HG03196 (cell line): ENCODE measurements around the gene TRAF7.
"Not testable (repeated sequence)": the region's sequence is repeated elsewhere in the genome, so short reads cannot be mapped to it uniquely, and the experiment has no call there.

Experiments
- ATAC-seq: cut with Tn5 transposase; IDR thresholded peaks from one replicate; pipeline ENCODE4 v1.9.1; 2021; ENCODE audit not compliant: unreplicated experiment

TRAF7 gene

DNA sequence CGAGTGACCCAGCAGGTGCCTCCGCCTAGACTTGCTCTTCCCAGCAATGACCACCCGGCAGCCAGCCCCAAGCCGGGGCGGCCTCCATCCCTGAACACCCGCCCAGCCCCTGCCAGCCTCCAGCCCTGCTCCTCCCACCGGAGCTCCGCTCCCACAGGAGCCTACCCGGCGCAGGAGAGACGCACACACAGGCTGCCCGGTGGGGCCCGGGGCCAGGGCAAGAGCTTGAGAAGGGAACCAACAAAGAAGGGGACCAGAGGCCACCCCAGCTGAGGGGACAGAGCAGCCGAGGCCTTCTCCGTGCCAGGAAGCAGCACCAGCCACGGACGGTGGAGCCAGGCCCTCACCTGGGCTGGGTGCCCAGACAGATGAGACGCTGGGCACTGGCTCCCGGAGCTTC lies 33.7 kb upstream of the TRAF7 start:
- no peak for ATAC-seq

GRCh38 chr16:2122429-2122828 lies 33.2 kb upstream of the TRAF7 start:
- no peak for ATAC-seq

DNA sequence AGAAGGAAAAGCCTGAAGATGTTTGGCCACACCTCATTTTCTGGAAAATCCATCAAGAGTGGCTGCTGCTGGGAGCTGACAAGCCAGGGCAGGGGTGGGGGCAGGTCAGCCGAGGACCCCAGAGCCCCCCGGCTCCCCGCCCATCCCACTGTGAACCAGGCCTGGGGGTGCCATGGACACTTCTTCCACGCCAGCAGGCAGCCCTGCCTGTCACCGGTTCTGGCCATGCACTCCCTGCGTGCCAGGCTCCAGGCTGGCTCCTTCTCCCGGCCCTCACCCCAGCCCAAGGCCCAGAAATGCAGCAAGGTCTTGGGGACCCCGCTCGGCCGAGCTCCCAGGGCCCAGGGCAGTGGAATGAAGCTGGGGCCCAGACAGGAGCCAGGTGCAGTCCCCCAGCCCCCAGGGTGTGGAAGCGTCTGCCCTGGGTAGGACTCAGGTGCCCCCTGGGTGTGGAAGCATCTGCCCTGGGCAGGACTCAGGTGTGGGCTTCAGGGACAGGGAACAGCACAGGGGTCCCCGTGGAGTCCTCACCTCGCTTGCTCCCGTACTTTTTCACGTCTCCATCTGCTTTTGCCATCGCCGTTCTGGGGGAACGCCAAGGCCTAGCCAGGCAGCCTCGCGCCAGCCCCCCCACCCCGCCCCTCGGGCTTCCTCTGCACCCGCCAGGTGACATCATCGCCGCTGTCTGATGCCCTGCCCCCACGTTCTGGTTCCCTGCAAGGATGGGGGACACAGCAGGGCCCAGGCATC lies 32.5 kb upstream of the TRAF7 start:
- not testable (repeated sequence) for ATAC-seq

GRCh38 chr16:2123706-2124376 lies 31.7 kb upstream of the TRAF7 start:
- not testable (repeated sequence) for ATAC-seq

GRCh38 chr16:2124377-2124693 lies 31.2 kb upstream of the TRAF7 start:
- not testable (repeated sequence) for ATAC-seq

- ATAC-seq: not testable (repeated sequence)
Observed at GRCh38 chr16:2124694-2125444, 30.7 kb upstream of the TRAF7 start.

GRCh38 chr16:2125609-2126008 lies 30.0 kb upstream of the TRAF7 start:
- ATAC-seq: not testable (repeated sequence)

DNA sequence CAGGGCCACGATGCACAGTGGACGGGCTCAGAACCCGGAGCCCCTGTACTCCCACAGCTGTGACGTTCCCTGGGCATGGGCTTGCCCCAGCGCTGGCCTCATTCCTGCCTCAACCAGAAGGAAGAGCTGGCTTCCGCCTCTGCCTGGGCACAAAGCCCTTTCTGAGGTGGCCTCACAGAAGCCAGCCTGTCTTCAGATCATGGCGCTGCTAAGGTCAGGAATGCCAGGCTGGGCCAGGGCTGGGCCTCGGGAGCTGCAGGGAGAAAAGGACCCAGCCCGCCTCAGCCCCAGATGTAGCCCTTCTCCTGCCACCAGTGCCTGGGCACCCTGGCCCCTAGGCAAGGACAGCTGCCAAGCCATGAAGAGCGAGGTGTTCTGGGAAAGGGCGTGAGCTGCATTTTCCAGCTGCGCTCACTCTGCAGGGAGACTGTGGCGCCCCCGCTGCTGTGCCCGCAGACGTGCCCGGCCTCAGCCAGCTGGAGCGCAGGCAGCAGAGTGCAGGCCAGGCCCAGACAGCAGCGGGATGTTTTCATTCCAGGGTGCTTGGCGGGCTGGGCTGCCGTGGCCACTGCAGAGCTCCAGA lies 29.3 kb upstream of the TRAF7 start:
- ATAC-seq: not testable (repeated sequence)

DNA sequence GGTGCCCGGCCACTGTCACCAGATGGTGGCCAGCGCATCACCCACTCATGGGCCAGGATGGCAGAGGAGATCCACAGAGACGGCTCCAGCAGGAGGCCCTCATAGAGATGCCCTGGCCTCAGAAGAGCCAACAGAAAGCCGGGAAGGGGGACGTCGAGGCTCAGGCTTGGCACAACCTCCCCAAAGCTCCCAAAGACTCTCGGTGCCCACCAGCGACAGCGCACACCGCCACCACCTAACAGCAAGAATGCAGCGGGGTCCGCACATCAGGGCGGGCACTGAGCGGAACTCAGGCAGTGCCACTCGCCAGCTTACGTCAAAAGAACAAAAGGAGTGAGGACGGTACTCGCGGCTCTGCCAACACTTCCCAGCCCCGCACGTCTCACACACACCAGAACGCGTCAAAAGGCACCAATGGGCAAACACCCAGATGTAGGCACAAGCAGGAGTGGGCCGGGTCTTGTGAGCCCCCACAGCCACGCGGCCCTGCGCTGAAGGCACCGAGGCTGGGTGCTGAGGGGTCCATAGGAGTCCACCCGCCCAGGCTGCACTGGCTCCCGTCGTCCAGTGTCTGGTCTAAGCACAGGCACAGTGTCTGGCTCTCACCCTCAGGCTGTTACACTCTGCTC lies 28.5 kb upstream of the TRAF7 start:
- not testable (repeated sequence) for ATAC-seq

DNA sequence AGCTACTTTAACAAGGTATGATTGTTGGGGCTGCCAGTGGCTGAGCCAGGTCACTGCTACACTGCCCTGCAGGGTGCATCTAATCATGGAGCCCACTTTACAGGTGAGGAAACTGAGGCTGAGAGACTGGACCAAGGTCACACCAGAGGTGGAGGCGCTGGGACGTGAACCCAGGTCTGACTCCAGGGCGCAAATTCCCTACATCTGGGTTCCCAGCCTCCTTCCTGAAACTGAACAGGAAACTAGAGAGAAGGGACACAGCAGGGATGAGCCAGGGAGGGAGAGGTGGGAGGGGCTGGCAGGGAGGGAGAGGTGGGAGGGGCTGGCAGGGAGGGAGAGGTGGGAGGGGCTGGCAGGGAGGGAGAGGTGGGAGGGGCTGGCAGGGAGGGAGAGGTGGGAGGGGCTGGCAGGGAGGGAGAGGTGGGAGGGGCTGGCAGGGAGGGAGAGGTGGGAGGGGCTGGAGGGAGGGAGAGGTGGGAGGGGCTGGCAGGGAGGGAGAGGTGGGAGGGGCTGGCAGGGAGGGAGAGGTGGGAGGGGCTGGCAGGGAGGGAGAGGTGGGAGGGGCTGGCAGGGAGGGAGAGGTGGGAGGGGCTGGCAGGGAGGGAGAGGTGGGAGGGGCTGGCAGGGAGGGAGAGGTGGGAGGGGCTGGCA lies 27.8 kb upstream of the TRAF7 start:
- ATAC-seq: not testable (repeated sequence)

GRCh38 chr16:2129251-2129650 lies 26.3 kb upstream of the TRAF7 start:
- ATAC-seq: not testable (repeated sequence)

- ATAC-seq: not testable (repeated sequence)
Observed at GRCh38 chr16:2129890-2130447, 25.6 kb upstream of the TRAF7 start.

- not testable (repeated sequence) for ATAC-seq
Observed at GRCh38 chr16:2133797-2134196, 21.8 kb upstream of the TRAF7 start.

DNA sequence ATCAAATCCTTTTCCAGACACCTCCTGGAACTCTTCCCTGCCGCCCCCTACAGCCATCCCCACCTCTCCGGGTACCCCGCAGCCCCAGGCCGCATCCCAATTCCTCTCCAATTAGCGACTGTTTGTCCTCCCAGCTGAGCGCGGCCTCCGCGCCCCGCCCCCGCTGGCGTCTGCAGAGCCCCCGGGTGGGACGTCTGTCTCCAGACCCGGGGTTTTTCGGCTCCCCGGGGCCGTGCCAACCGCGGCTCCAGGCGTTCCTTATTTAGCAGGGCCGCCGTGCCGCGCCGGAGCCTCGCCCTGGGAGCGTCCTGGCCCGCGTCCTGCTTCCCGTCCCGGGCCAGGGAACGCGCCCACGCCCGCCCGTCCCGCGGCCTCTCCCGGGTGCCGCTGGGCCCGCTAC lies 20.5 kb upstream of the TRAF7 start:
- not testable (repeated sequence) for ATAC-seq

GRCh38 chr16:2135770-2136490 lies 19.7 kb upstream of the TRAF7 start, which contains the start of gene PKD1:
Gene PKD1, minus strand, starts transcription at chr16:2135898. Its CDS starts 209 bp downstream, at chr16:2135689.
- not testable (repeated sequence) for ATAC-seq

GRCh38 chr16:2142942-2143877 lies 12.4 kb upstream of the TRAF7 start:
- ATAC-seq: no peak

GRCh38 chr16:2143878-2144485 lies 11.6 kb upstream of the TRAF7 start:
- no peak for ATAC-seq

DNA sequence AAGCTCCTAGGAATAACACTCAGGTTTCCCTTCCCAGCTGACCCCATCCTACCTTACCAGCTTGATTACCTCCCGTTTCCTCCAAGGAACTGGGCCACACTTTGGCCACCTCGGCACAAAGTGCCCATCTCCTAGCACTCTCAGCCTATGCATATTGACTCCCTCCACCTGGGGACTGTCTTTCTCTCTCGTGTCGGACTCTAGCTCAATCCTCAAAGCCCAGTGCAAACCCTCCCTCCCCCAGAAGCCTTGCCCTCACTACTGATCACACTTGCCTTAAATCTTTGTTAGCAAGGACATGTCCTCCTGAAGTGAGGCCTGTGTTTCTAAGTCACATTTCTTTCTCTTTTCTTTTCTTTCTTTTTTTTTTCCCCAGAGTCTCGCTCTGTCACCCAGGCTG lies 9.7 kb upstream of the TRAF7 start:
- ATAC-seq: no peak
